RWPE1 (cell line): ENCODE results near the gene KRT35.

Experiments used
- CTCF ChIA-PET: fragments of 350-600 bp; sonication (Branson Sonifier 250); formaldehyde crosslinking; extraction: SDS; loops from one replicate; lab custom pipeline; 2021; lab: Yijun Ruan, JAX
- POLR2A ChIA-PET: fragments of 400-600 bp; formaldehyde crosslinking; extraction: SDS; loops from one replicate; lab custom pipeline; 2020; ENCODE audit warnings: antibody characterized with exemption; ENCODE audit not compliant: low non-redundant PET; lab: Yijun Ruan, JAX
- DNase-seq: peaks from one replicate; pipeline ENCODE4 v3.0.0; 2012; ENCODE audit warnings: low spot score
- H3K27ac ChIP-seq: fragments of 450-650 bp; 2 replicates; pipeline ENCODE4 v1.5.1; 2017
- CTCF ChIP-seq: fragments of 450-650 bp; conservative IDR thresholded peaks from 2 replicates; pipeline ENCODE4 v1.5.1; 2017; ENCODE audit warnings: low read depth, mild to moderate bottlenecking

The KRT35 gene

GRCh38 chr17:41476866-41477815, 3.8 kb downstream of the KRT35 start:
- DNase-seq: no peak
- CTCF ChIA-PET: no interaction called here
- H3K27ac ChIP-seq: no peak overlapping the region
- TF ChIP-seq CTCF: no peak
- POLR2A ChIA-PET: no interaction called here

GRCh38 chr17:41475421-41475820, 5.5 kb downstream of the KRT35 start:
- POLR2A ChIA-PET: no interaction called here
- no peak overlapping the region for H3K27ac ChIP-seq
- no peak for TF ChIP-seq CTCF
- no peak for DNase-seq
- CTCF ChIA-PET: no interaction called here

GRCh38 chr17:41474863-41475262, 6.1 kb downstream of the KRT35 start:
- no peak overlapping the region for H3K27ac ChIP-seq
- no peak for TF ChIP-seq CTCF
- CTCF ChIA-PET: no interaction called here
- POLR2A ChIA-PET: no interaction called here
- DNase-seq: no peak

- TF ChIP-seq CTCF: no peak
- DNase-seq: no peak
- ChIA-PET CTCF (no interaction called here), POLR2A (no interaction called here)
- no peak overlapping the region for H3K27ac ChIP-seq
Observed at GRCh38 chr17:41468346-41468745, 12.6 kb downstream of the KRT35 start.

- no peak for DNase-seq
- ChIA-PET CTCF (no interaction called here), POLR2A (no interaction called here)
- TF ChIP-seq CTCF: no peak
- no peak overlapping the region for H3K27ac ChIP-seq
Observed at GRCh38 chr17:41467561-41467960, 13.4 kb downstream of the KRT35 start.

GRCh38 chr17:41466988-41467387, 14.0 kb downstream of the KRT35 start, which contains the start of gene KRT32:
Gene KRT32 (minus strand): TSS chr17:41467386. CDS start chr17:41467325, 61 bp downstream.
- DNase-seq: no peak
- ChIA-PET CTCF (interaction anchor here (1.1 kb wide), 1 partner anchor 798 kb away, joined by 3 read pairs; no protein-coding TSS in a partner anchor), POLR2A (no interaction called here)
- no peak within 1 kb of the TSS for H3K27ac ChIP-seq
- TF ChIP-seq CTCF: no peak
